GM19328 (cell line): ENCODE results near the gene C14orf180.
"Not testable (repeated sequence)": the region's sequence is repeated elsewhere in the genome, so short reads cannot be mapped to it uniquely, and the experiment has no call there.

Experiments
- ATAC-seq: cut with Tn5 transposase; IDR thresholded peaks from one replicate; pipeline ENCODE4 v1.9.1; 2021; ENCODE audit warnings: mild to moderate bottlenecking, moderate library complexity; ENCODE audit not compliant: unreplicated experiment

Gene C14orf180

DNA sequence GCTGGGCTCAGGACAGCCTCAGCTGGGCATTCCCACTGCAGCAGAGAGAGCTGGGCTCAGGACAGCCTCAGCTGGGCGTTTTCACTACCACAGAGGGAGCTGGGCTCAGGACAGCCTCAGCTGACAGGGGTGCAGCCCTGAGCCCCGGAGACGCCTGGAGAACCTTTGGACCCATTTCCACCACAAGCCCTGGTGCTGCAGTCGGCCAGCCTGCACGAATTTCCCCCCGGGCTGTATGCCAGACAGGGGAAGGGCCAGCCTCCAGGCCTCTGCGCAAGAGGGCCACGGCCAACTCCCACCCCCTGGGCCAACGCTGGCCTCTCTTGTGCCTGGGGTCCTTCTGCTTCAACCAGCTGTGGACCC, 2.6 kb upstream of the C14orf180 start:
- no peak for ATAC-seq

DNA sequence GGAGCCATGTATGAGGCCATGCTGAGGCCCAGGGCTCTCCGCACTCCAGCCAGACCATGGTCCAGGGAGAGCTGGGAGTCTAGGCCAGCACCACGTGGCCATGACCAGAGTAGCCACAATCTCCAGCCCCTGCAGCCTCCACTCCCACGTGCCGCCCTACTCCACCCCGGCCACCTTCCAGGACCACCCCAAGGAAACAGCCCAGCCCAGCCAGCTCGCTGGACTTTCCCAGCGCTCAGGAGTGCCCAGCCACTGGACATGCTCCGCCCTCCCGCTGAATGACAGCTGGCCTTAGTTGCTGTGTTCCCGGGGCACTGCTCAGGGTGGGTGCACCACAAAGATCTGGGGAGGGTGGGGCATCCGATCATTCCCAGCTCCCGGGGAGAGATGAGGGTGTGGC, 2.1 kb upstream of the C14orf180 start:
- no peak for ATAC-seq

DNA sequence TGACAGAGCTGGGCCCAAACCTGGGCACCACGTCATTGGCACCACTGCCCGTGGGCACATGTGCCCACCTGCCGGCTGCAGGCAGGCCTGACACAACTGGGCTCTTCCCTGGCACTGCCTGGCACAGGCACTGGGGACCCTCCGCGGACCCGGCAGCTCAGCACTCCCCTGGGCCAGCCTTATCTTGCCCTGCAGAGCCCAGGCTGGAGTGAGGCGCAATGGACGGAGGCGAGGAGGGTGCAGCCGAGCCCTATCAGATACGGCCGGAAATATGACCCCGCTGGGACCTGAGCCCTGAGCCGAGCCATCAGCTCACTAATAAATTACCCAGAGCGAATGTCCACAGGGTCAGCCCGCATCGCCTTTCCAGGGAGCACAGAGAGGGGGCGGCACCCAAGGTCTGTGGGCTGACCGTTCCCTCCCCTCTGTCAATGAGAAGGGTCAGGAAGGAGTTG, 1.7 kb upstream of the C14orf180 start:
- ATAC-seq = no peak

DNA sequence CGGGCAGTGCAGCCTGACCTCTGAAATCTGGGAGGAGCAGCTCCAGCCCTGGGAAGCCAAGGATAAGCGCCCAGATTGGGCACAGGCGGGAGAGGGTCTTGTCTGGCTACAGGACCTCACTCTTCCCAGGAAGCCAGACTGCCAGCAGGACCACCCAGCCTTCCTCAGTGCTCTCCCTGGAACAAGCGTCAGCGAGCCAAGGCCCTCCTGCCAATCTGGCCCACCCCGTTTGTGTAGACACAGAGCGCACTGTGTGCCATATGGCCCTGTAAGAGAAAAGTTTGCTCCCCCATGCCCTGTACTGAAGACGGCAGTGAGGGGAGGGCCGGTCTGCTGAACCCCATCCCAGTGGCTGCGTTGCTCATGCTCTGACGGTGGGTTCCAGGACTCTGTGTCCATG, 1.2 kb upstream of the C14orf180 start:
- ATAC-seq = no peak

DNA sequence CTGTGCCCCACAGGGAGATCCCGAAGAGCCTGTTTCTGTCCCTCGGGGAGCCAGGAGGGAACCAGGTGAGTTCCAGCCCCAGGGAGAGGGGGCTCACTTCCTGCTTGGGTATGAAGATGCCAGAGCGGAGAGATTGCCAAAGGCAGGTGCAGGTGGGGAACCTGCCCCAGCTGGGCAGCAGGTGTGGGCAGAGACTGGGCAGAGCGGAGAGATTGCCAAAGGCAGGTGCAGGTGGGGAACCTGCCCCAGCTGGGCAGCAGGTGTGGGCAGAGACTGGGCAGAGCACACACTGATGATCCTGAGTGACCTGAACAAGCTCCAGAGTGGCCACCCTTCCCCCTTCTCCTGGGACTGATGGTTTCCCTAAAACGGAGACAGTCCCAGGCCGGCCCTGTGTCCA, 375 bp downstream of the C14orf180 start:
- not testable (repeated sequence) for ATAC-seq

DNA sequence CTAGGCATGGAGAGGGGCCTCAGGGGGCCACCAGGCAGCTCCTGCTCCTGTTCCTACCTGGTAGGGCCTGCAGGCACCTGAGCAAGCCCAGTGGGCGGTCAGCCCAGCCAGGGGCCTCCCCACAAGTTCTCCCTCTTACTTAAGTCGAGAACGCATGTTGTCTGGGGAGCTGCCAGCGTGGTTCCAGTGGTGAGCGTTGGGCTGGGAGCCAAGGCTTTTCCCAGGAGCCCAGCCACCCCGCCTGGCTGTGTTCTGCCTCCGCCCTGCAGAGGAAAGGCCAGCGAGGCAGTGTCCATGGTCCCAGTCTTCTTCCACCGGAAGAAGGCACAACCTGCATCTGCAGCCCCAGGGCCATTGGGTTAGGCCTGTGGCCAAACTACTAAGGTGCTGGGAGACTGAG, 1.4 kb downstream of the C14orf180 start:
- ATAC-seq = no peak

DNA sequence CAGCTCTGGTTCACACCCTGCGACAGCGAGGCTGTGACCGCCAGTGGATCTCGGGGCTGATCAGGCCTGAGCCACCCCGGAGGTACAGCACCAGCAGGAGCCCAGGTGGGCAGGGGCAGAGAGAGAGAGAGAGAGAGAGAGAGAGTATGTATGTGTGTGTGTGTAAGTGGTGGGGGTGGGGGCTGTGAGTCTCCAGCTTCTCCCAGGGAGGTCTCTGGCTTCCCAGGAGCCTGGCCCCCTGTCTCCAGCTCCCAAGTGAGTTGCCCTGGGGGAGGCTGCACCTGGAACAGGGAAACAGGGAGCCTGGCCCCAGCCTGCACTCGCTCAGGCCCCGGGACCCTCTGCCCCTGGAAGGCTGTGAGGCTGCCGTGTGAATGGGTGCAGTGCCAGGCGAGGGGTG, 2.0 kb downstream of the C14orf180 start:
- ATAC-seq = no peak

DNA sequence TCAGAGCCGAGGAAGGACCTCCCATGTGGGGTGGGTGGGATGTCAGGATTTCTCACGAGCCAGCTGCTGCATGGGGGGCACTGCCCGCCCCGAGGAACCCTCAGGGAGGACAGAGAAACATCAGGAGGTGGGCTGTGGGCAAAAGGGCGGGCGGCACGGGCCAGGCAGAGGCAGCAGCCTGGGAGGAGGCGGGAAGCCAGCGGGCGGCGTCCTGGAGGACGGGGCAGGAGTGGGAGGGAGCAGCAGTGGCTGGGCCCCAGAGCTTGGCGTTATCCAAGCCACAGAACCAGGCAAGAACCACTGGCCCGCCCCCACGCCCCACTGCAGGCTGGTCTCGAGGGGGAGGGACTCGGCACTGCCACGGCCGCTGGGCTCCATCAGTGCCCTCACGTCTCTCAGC, 2.4 kb downstream of the C14orf180 start:
- ATAC-seq = no peak

DNA sequence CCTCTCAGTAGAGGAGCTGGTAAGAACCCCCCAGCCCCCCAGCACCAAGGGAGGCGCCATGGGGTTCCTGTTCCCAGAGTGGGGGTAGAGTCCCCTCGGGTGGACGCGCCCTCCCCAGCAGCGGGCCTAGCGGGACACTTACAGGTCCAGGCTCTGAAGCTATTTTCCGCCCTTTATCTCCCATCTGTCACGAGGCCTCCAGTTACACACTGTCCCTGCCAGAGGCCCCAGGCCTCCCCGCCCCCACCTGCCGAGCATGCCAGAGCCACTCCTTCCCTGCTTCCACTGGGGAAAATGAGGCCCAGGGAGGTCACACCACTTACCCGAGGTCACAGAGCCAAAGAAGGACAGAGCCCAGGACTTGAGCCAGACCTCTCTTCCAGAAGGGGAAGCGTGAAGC, 3.1 kb downstream of the C14orf180 start:
- no peak for ATAC-seq

DNA sequence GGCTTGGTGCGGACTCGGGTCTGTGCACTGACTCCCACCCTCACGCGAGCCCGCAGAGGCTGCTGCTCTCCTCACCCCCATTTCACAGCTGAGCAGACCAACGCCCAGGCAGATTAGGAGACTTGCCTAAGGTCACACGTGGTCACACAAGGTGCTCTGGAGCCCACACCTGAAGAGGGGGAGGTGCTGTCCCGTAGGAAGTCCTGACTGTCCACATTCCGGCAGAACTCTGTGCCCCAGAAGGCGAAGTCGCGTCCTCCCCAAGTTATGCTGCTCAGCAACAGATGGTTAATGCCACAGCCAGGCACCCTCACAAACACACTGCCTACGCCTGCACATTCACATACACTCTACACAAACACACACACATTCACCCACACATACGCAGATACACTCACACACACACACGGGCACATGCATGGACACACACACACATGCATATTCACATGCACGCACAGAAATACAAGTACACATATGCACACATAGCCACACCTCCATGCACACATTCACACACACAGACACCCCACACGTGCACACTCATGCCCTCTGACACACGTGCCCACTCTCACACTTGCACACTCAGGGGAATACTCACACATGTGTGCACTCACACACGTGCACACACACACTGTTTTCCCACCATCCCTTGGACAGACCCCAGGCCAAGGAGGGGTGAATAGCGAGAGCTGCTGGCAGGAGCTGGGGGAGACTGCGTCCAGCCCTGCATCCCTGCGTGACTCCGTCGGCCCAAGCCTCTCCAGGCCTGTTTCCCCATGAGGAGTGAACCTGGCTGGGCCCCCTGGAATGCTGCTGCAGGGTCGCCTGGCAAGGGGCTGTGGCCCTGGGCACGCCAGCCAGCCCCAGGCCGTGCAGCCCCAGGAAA, 4.1 kb downstream of the C14orf180 start:
- no peak for ATAC-seq

DNA sequence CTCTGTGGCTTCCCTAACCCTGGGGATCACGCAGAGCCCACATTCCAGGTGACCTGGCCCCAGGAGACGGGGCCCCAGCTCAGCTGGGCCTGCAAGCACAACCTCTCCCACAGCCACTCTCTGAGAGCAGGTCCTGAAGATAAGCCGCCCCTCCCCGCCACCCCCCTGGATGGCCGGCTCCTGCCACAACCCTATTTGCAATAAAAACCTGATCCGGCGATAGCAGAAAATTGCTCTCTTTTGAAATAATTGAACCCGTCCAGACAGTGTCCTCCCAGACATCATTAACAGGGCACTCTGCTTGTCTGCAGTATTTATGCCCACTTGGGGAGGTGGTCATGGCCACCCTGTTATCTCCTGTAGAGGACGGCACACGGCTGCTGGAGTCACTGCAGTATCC, 5.0 kb downstream of the C14orf180 start:
- no peak for ATAC-seq

DNA sequence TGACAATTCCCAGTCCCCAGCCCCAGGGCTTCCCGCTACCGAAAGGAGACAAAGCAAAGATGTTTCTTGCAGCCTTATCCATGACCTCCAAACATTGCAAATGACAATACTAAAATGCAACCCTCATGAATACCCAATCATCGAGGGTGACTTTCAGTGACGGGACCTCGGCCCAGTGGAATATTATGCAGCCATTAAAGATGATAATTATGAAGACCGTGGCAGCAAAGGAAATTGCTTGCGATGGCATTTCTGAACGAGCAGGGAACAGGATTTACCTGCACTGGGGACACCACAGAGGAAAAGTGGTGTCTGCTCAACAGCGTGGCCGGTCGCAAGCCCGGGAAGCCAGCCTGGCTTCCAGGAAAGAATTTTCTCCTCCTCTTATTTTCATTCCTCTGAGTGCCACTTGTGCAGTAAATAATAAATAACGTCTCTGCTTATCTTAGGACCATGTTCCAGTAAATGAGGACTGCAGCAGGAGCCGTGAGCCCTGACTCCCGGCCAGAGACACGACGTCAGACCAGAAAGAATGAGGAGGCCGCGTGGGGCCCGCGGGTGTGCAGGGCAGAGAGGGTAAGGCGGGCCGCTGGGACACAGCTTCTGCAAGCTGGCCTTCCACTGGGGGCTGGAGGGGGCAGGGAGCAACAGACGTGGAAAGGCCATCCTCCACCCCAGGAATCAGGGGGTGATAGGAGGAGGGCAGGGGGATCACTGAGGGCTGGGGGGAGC, 6.6 kb downstream of the C14orf180 start:
- ATAC-seq = no peak

DNA sequence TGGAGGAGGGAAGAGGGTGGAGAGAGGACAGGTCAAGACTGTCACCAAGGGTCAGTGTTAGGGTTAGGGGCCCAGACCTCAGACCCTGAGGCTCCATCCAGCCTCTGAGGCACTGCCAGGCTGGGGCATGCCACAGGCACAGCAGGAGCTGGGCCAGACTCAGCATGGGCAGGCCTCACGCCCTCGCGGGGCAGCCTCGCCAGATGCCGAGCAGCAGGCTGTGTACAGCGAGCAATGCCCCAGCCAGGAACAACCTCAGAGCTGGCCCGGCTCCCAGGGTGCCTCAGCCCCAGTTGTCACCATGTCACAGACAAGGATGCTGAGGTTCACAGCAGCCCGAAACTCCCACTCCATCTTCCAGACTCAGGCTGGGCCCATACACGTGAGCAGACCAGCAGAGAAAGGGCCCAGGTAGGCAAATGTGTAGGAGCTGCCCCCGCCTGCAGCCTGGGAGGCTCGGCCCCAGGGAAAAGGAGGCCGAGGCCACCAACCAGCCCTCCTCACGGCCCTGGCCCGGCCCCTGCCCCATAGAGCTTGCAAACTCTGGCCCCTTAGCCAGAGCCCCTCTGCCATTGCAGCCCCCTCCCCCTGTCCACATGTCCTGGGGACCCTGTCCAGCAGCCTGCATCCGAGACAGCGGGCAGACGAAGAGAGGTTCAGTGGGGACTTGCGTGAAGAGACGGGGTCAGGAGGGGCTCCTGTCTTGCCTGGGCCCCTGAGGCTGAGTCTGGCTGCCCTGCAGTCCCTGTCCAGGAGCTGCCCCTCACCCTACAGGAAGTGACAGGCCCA, 7.5 kb downstream of the C14orf180 start:
- ATAC-seq = no peak

DNA sequence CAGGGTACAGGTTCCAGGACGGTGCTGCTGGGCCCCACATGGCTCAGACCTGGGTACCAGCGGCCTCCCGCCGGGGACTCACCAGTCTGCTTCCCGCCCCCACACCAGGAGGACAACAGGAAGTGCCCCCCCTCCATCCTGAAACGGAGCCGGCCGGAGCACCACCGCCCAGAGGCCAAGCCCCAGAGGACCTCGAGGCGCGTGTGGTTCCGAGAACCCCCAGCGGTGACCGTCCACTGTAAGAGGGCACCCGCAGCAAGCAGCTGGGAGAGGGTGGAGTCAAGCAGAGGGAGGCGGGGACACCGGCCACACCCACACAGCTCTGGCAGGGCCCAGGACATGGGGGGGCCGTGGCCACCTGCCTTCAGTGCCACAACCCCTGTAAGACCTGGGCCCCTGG, 8.1 kb downstream of the C14orf180 start:
- ATAC-seq = no peak

DNA sequence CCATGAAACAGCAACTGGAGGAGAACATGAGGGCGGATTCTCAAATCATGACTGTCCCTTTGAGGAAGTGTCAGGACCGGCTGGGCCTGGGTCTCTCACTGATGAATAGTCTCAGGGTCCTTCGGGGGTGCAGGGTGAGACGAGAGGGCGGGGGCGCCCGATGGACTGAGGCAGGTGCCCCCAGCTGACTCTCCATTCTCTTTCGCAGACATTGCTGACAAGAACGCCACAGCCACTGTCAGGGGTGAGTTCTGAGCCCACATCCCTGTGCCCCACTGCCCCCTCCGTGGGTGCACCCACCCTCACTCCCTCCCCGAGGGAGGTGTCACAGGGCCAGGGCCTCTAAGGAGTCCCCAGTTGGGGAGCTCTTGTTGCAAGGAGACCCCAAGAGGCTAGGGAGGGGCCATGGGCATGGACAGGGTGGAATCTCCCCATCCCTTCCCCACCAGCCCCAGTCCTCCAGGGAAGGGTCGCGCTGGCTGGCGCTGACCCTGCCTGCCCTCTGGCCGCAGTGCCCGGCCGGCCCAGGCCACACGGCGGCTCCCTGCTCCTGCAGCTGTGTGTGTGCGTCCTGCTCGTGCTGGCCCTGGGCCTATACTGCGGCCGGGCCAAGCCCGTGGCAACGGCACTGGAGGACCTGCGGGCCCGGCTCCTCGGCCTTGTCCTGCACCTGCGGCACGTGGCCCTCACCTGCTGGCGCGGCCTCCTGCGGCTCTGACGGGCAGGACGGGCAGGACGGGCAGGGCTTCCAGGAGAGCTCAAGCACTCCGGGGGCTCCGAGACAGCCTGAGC, 8.7 kb downstream of the C14orf180 start:
- no peak for ATAC-seq

DNA sequence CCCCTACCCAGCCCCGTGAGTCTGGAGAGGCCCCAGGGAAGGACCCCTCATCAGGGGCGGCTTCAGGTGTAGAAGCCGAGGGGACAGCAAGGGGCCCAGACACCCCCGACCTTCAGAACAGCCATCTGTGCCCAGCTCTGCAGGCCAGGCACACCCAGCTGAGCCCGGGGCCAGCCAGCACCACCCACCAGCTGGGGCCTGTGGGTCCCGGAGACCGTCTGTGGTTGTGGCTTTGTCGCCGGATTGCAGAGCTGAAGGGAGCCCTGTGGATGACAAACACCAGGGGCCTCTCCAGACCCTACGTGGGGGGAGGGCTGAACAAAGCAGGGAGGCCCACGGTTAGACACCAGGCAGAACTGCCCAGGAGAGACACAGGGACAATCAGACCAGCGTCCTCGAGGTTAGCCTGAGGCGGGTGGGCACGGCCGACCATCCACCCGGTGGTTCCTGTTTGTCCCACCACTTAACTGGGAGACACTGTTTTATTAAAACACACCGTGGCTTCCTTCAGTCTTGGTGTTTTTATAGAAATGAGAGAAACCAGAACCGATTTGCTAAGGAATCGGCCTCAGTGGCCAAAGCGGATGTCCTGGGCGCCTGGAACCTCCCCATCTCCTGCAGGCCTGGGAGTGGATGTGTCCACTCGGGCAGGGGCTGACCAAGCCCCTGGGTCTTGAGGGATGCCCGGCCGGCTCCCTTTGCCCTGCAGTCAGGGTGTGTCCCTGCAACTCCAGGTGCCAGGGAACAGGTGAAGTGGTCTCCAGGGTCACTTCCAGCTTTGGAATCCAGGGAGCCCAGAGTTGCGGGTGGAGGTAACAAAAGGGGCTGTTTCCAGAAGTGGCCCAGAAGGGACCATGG, 10.0 kb downstream of the C14orf180 start:
- ATAC-seq = no peak

DNA sequence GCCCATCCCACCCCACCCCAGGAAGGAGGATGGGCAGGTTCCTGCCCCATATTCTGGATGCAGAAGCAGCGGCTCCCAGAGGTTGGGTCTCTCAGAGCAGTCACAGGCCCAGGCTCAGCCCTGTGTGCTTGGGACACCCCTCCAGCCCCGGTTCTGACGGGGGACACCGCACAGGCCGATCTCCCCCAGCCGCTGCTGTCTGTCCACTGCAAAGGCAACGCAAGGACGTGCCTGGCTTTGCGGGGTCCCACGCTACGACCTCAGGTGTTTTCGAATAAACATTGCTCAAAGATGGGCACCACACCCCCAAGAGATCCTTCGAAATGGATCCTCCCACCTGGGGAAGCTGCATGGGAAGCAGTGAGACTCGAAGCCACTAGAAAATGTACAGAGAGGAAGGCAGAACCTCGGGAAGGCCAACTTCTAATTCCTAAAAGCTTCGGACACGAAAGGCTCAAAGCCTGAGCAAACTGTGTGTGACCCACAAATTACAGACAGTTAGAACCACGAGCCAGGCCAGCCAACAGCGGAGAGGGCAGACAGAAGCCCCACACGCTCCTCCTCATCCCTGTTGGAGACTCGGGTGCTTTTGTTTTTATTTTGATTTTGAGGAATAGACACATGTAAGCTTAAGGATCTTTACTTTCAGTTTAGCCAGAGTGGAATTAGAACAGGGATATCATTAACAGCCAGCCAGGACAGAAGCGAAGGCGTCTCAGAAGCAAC, 10.8 kb downstream of the C14orf180 start:
- ATAC-seq = no peak

DNA sequence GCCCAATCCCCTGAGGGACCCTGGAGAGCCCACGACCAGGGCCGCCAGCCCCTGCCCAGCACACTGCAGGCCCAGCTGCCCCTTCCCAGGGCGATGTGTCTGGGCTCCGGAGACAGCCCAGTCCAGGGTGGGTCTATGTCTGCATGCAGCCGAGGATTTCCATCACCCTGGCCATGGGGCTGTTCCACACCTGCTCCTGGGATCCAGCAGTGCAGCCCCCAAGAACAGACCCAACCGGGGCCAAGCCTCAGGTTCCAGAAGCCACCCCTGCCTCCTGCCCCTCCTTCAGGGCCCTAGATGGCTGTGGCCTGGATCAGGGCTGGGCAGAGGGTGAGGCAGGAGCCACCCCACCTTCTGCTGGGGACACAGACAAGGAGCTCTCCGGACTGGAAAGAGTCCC, 11.5 kb downstream of the C14orf180 start:
- ATAC-seq = no peak
